AG09319 (cell line): Measurements from ENCODE around the gene COG5.
"Not testable (repeated sequence)": the region's sequence is repeated elsewhere in the genome, so short reads cannot be mapped to it uniquely, and the experiment has no call there.

Source experiments
- DNase-seq: peaks from one replicate; pipeline ENCODE4 v3.0.0-alpha.2; 2010; ENCODE audit warnings: low read depth; ENCODE audit errors: extremely low read depth
- CTCF ChIP-seq: IDR thresholded peaks from 2 replicates; pipeline ENCODE4 v1.5.1; 2011; ENCODE audit warnings: low read depth, mild to moderate bottlenecking, inconsistent platforms, low read length, moderate library complexity

COG5 gene

DNA sequence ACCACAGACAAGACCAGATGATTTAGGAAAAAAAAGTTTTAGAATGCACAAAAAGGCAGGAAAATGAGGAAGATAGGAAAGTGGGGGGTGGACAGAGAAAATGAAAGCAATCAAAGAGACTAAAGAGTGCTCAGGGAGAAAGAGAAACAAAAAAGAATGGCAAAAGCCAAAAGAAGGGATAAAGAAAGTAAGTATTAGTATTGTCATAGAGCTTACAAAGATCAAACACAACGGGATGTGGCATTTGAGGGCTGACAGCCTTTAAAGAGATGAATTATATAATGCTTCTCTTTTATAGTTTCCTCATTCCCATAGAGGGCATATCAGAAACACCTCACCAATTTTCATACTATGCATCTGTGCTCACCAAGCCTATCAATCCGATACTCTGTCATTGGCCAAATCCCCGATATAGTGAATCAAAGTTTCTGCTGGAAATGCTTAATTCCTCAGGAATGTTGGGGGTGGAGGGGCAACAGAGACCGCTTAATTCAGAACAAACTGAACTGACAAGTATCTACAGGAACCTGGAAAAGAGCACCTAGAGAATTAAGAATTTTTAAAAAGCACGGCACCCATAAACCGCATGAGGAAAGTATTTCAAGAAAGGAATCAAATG lies 2.7 kb downstream of the COG5 start:
- no peak for DNase-seq
- no peak for TF ChIP-seq CTCF

DNA sequence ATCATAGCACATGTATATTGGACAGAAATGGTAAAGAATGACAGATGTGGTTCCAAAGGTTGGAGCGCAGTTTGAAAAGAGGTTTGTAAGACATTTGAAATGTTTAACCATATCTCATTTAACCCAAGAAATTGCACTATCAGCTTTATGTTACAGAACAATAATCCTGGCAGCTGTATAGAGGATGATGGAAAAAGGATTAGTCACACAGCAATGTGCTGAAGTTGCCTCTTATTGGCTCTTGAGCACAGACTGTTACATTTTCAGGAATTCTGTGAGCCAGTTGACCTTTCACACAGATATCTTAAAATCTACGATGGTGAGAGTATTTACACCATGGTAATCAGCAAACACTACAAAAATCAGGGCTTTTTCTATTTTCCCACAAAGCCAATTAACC lies 3.9 kb downstream of the COG5 start:
- no peak for DNase-seq
- no peak for TF ChIP-seq CTCF

- no peak for DNase-seq
- no peak for TF ChIP-seq CTCF
Observed at GRCh38 chr7:107555893-107556292, 7.8 kb downstream of the COG5 start.

DNA sequence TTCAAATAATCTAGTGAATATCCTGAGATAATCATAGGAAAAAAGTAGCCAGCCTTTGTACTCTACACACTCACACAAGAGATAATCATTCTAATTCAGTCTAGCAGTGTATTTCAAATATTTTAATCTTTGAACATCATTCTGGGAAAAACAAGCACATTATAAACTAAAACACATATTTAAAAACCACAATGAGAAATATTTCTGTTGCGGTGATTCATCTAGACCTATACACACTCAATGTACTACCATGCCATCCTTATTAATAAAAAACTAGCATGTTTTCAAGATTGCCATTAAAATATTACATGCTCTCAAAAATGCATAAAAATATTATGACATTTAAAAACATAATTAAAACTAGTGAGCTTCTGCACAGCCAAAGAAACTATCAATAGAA lies 11.8 kb downstream of the COG5 start:
- TF ChIP-seq CTCF, result no peak
- no peak for DNase-seq

- no peak for DNase-seq
- TF ChIP-seq CTCF, result no peak
Observed at GRCh38 chr7:107544848-107545591, 18.7 kb downstream of the COG5 start.

DNA sequence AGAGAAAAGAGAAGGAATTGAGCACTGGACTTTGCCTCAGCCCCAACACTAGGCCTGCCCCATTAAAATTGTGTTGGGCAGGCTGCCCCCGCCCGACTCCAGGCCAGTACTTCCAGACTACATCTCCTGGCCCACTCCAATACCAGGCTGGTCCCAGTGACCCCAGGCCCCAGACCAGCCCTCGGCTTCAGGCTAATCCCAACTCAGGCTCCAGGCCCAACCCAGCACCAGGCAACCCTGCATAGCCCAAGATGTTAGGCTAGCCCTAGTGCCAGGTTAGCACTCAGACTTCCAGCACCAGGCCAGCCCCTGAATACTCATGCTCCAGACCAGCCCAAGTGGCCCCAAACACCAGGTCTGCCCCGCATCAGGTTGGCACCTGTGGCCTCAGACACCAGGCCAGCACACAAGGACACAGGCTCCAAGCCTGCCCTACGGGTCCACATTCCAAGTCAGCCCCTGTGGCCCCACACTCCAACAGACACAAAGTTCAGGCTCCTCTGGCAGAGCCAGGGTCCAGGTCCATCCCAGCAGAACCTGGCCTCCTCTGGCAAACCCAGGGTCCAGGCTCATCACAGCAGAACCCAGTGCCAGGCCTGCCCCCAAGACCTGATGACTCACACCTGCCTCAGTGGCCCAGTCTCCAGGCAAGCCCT lies 20.3 kb downstream of the COG5 start:
- TF ChIP-seq CTCF, result no peak
- no peak for DNase-seq

- DNase-seq, result no peak
- no peak for TF ChIP-seq CTCF
Observed at GRCh38 chr7:107538001-107538400, 25.7 kb downstream of the COG5 start.

GRCh38 chr7:107537228-107537627 lies 26.5 kb downstream of the COG5 start:
- not testable (repeated sequence) for DNase-seq
